Measurements from ENCODE around the gene ZNF385D.

- TF ChIP-seq CTCF (IDR thresholded peaks at IDR 0.05) (no peak), POLR2A (IDR thresholded peaks at IDR 0.05) (no peak), POLR2AphosphoS5 (IDR thresholded peaks at IDR 0.05) (no peak)
Measured at GRCh38 chr3:21638488-21638887, 112.5 kb downstream of the ZNF385D start.
